OCI-LY3 (cell line): Measurements from ENCODE around the gene SLC4A1.

Source experiments
- CTCF ChIP-seq: fragments of 200-600, 300-600 bp; sonication (generic); IDR thresholded peaks from 2 replicates; pipeline ENCODE4 v1.5.1; 2014; ENCODE audit warnings: antibody characterized with exemption, low read length, low read depth
- EZH2phosphoT487 ChIP-seq: fragments of 200-600 bp; shearing (Covaris generic); IDR thresholded peaks from 2 replicates; pipeline ENCODE4 v1.6.1; 2018; ENCODE audit warnings: antibody characterized with exemption, mixed run types, low read depth

GRCh38 chr17:44214896-44215295 lies 53.0 kb downstream of the SLC4A1 start:
- TF ChIP-seq CTCF (no peak), EZH2phosphoT487 (no peak)
